Gastroesophageal sphincter (tissue), 4 donors: ENCODE data around the gene CD47. TPM values are rescaled to one million over a fixed set of nuclear protein-coding genes. Genes with fewer than 3 reads are reported as not detected.

Source experiments
- ATAC-seq: fragments of 150-250 bp; one replicate; pipeline ENCODE4 v1.9.1; 2016; ENCODE audit warnings: mild to moderate bottlenecking, moderate library complexity
- H3K27ac ChIP-seq, 4 donors: fragments of 200-600 bp; sonication (generic) in 3 of 4; 1 replicate in 3 of 4; 2 replicates in 1 of 4; pipeline ENCODE4 v1.5.1; 2016 to 2019
- H3K27me3 ChIP-seq: fragments of 200-600 bp; sonication (generic); one replicate; pipeline ENCODE4 v1.5.1; 2019
- H3K36me3 ChIP-seq, 2 donors: fragments of 200-600 bp; sonication (generic); one replicate each; pipeline ENCODE4 v1.5.1; 2019; ENCODE audit warnings: control low read depth in 1 of 2
- H3K4me1 ChIP-seq, 3 donors: fragments of 200-600 bp; sonication (generic); 1 replicate in 2 of 3; 2 replicates in 1 of 3; pipeline ENCODE4 v1.5.1; 2016 to 2019; ENCODE audit warnings: control low read depth in 2 of 3
- H3K4me3 ChIP-seq, 2 donors: fragments of 200-600 bp; sonication (generic); one replicate each; pipeline ENCODE4 v1.5.1; 2019; ENCODE audit warnings: mild to moderate bottlenecking in 1 of 2, moderate library complexity in 1 of 2
- H3K9me3 ChIP-seq, 3 donors: fragments of 200-600 bp; sonication (generic); one replicate each; pipeline ENCODE4 v1.5.1; 2017 to 2019; ENCODE audit warnings: control low read depth in 2 of 3
- EP300 ChIP-seq: sonication (generic); formaldehyde crosslinking; IDR thresholded peaks from one replicate; pipeline ENCODE4 v1.6.1; 2017; ENCODE audit warnings: antibody characterized with exemption, mild to moderate bottlenecking
- POLR2A ChIP-seq, 2 donors: fragments of 450-650 bp; IDR thresholded peaks; one replicate each; pipeline ENCODE4 v1.6.1; 2017; ENCODE audit warnings: antibody characterized with exemption in 2 of 2, mild to moderate bottlenecking in 2 of 2, moderate library complexity in 1 of 2
- POLR2AphosphoS5 ChIP-seq: sonication (generic); formaldehyde crosslinking; IDR thresholded peaks from one replicate; pipeline ENCODE4 v1.6.1; 2017; ENCODE audit warnings: antibody characterized with exemption
- WGBS, 2 donors: methylation state at CpG; one replicate each; pipeline ENCODE4 v1.1.5; 2018; ENCODE audit warnings: low coverage in 1 of 2; 5-methylcytosine and 5-hydroxymethylcytosine counted together
- total RNA-seq, 4 donors: library from RNA; depleted of rRNA; stranded (reverse); fragments of >200 nt; gene quantifications; one replicate each; pipeline ENCODE4 v1.1.0, GENCODE V29; 2016
- TF ChIP-seq, protein P1 (sequence below), 4 experiments: fragments of 200-600 bp in 2 of 4; fragments of 450-650 bp in 2 of 4; sonication (generic) in 1 of 4; IDR thresholded peaks; one replicate each; pipeline ENCODE4 v1.5.1; 2017 to 2019; ENCODE audit warnings: antibody characterized with exemption in 4 of 4, mild to moderate bottlenecking in 2 of 4, moderate library complexity in 2 of 4

Gene CD47
- total RNA-seq, 4 donors from 2014 or later, result 60.0 to 91.5 (median 76.3) TPM

DNA sequence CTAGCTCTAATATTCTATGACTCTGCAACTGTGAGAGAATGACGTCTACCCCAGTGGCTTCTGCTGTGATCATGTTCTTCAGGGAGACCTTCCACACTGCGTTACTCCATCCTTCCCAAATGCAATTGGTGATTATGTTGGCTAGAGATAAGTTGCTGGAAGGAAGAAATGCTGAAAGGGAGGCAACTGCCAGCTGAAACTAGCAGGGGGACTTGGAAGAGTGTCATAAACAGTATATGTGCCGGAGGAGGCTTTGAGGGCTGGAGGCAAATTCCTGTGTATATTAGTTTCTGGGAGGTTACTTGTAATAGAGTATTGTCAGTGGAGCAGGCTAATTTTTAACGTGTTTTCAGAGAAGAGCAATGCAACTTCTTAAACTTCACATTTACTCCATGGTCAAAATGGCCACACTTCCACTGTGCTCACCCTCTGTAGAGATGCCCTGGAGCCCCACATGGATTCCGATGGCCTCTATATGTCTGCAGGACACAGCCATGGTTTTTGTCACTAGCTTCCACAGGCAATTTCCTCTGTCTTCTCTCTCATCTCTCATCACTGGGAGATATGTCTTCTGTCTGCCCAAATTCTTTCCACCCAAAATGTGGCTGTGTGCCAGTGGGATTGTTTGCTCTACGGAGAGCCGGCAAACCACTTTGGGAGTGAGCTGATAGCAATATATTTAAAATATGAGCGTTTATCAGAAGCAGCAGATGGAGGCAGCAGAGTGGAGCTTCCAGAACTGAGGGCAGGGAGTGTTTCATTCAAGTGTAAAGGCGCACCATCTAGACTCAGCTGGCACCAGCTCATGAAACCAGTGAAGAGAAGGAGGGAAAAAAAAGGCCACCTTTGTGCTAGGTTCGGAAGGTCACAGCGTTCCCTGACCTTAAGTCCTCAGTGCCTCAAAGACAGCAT lies 13.3 kb upstream of the CD47 start:
- WGBS, 2 donors, result 57% methylated on average over 6 to 9 of the region's 11 CpGs
- Histone ChIP-seq H3K27me3 (no peaks in the 10 kb centered on the region), H3K4me1 (peaks cover 0 to 6% (median 0%) of the 10 kb centered on the region in 3 donors), H3K36me3 (no peaks in the 10 kb centered on the region), H3K9me3 (no peaks in the 10 kb centered on the region), H3K4me3 (no peak overlapping the region), H3K27ac (no peak overlapping the region)
- TF ChIP-seq, protein P1, sequence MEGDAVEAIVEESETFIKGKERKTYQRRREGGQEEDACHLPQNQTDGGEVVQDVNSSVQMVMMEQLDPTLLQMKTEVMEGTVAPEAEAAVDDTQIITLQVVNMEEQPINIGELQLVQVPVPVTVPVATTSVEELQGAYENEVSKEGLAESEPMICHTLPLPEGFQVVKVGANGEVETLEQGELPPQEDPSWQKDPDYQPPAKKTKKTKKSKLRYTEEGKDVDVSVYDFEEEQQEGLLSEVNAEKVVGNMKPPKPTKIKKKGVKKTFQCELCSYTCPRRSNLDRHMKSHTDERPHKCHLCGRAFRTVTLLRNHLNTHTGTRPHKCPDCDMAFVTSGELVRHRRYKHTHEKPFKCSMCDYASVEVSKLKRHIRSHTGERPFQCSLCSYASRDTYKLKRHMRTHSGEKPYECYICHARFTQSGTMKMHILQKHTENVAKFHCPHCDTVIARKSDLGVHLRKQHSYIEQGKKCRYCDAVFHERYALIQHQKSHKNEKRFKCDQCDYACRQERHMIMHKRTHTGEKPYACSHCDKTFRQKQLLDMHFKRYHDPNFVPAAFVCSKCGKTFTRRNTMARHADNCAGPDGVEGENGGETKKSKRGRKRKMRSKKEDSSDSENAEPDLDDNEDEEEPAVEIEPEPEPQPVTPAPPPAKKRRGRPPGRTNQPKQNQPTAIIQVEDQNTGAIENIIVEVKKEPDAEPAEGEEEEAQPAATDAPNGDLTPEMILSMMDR (IDR thresholded peaks at IDR 0.05), result no peak
- no peak for TF ChIP-seq POLR2AphosphoS5
- no peak for TF ChIP-seq EP300
- TF ChIP-seq POLR2A (IDR thresholded peaks at IDR 0.05), result no peak
- ATAC-seq, result no peak

DNA sequence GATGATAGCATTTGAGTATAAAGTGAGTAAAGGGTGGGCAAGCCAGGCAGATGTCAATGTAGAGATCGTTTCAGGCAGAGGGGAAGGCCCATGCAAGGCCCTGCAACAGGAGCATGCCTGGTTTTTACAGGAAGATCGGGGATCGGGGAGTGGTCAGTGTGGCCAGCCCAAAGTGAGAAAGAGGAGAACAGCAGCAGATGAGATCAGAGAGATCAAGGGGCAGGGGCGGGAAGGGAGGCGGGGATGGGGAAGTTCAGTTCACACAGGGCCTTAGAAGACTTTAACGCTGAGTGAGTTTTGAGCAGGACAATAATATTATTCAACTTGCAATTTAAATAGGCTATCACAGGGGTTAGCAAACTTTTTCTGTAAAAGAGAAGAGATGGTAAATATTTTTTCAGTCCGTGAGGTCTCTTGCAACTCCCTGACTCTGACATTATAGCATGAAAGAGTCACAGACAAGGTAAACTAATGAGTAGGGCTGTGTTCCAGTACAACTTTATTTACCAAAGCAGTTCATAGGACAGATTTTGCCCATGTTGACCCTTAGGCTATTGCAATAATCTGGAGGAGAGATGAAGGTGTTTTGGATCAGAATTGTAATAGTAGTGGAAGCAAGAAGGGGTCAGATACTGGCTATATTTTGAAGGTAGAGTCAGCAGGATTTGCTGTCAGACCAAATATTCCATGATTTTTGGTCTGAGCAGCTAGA lies 12.4 kb upstream of the CD47 start:
- TF ChIP-seq EP300 (no peak), POLR2A (IDR thresholded peaks at IDR 0.05) (no peak), POLR2AphosphoS5 (no peak)
- TF ChIP-seq, protein P1 (IDR thresholded peaks at IDR 0.05), result no peak
- peaks cover 0 to 6% (median 0%) of the 10 kb centered on the region in 3 donors for H3K4me1 ChIP-seq
- ATAC-seq, result no peak
- H3K27me3 ChIP-seq, result no peaks in the 10 kb centered on the region
- no peak overlapping the region for H3K27ac ChIP-seq
- whole genome bisulfite sequencing, 2 donors, result 70 to 88% methylated on average over 3 to 6 of the region's 7 CpGs
- no peaks in the 10 kb centered on the region for H3K36me3 ChIP-seq
- no peak overlapping the region for H3K4me3 ChIP-seq
- H3K9me3 ChIP-seq, result no peaks in the 10 kb centered on the region

- H3K27me3 ChIP-seq, result no peaks in the 10 kb centered on the region
- no peaks in the 10 kb centered on the region for H3K36me3 ChIP-seq
- H3K4me1 ChIP-seq, result peaks cover 0 to 6% (median 0%) of the 10 kb centered on the region in 3 donors
- 92 to 100% methylated on average over 4 to 8 of the region's 8 CpGs for WGBS, 2 donors
- no peak for ATAC-seq
- no peak overlapping the region for H3K27ac ChIP-seq
- no peak overlapping the region for H3K4me3 ChIP-seq
- no peaks in the 10 kb centered on the region for H3K9me3 ChIP-seq
- TF ChIP-seq POLR2AphosphoS5 (no peak), EP300 (no peak), POLR2A (IDR thresholded peaks at IDR 0.05) (no peak)
- TF ChIP-seq, protein P1 (IDR thresholded peaks at IDR 0.05), result no peak
Observed at GRCh38 chr3:108102420-108103039, 11.7 kb upstream of the CD47 start.

- TF ChIP-seq POLR2AphosphoS5 (no peak), POLR2A (IDR thresholded peaks at IDR 0.05) (no peak), EP300 (no peak)
- TF ChIP-seq, protein P1 (IDR thresholded peaks at IDR 0.05), result no peak
- no peaks in the 10 kb centered on the region for H3K9me3 ChIP-seq
- no peaks in the 10 kb centered on the region for H3K36me3 ChIP-seq
- no peak overlapping the region for H3K27ac ChIP-seq
- no peak overlapping the region for H3K4me3 ChIP-seq
- peaks cover 0 to 6% (median 0%) of the 10 kb centered on the region in 3 donors for H3K4me1 ChIP-seq
- ATAC-seq, result no peak
- WGBS, 2 donors, result 44 to 97% methylated on average over 1 to 4 of the region's 4 CpGs
- no peaks in the 10 kb centered on the region for H3K27me3 ChIP-seq
Observed at GRCh38 chr3:108100906-108101660, 10.3 kb upstream of the CD47 start.
